ENCODE data around the gene DPRX.

DNA sequence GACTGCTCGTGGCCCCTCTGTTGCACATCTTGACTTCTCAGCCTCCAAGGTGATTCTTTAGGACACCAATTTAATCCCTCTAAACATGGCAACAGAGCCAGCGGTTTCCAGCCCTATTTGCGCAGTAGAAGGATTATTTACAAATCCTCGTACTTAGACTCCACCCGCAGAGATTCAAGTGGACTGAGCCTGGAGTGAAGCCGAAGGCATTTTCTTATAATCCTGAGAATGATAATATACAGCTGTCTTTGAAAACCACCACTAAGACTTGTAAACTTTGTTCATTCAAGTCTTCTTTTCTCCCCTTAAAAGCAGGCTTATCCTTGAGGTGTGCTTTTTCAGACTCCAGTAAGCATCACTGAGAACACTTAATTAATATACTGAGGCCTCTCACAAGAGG is 4.8 kb upstream of the DPRX start:
- no peak for TF ChIP-seq POLR2A (IDR thresholded peaks at IDR 0.05)
- TF ChIP-seq, protein P1, sequence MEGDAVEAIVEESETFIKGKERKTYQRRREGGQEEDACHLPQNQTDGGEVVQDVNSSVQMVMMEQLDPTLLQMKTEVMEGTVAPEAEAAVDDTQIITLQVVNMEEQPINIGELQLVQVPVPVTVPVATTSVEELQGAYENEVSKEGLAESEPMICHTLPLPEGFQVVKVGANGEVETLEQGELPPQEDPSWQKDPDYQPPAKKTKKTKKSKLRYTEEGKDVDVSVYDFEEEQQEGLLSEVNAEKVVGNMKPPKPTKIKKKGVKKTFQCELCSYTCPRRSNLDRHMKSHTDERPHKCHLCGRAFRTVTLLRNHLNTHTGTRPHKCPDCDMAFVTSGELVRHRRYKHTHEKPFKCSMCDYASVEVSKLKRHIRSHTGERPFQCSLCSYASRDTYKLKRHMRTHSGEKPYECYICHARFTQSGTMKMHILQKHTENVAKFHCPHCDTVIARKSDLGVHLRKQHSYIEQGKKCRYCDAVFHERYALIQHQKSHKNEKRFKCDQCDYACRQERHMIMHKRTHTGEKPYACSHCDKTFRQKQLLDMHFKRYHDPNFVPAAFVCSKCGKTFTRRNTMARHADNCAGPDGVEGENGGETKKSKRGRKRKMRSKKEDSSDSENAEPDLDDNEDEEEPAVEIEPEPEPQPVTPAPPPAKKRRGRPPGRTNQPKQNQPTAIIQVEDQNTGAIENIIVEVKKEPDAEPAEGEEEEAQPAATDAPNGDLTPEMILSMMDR (IDR thresholded peaks at IDR 0.05 in 8 of 11, conservative IDR thresholded peaks at IDR 0.05 in 3 of 11): no peak
